SK-N-MC (cell line): ENCODE data around the gene ZNF587B.

Experiments
- EZH2 ChIP-seq: fragments of 200-600 bp; sonication (generic); IDR thresholded peaks from one replicate; pipeline ENCODE4 v1.6.1; 2017; ENCODE audit warnings: antibody characterized with exemption
- FOXP2 ChIP-seq: optimal IDR thresholded peaks from 2 replicates; pipeline ENCODE3; 2011; ENCODE audit warnings: mild to moderate bottlenecking, moderate library complexity; ENCODE audit not compliant: insufficient read depth; ENCODE audit errors: extremely low read length, control extremely low read depth
- POLR2AphosphoS5 ChIP-seq: IDR thresholded peaks from 2 replicates; pipeline ENCODE4 v1.6.1; 2012; ENCODE audit warnings: mild to moderate bottlenecking, low read depth, low read length, borderline replicate concordance

GRCh38 chr19:57815247-57816075 is 14.6 kb upstream of the ZNF587B start:
- TF ChIP-seq POLR2AphosphoS5, result no peak
- no peak for TF ChIP-seq EZH2
- TF ChIP-seq FOXP2, result no peak
